Right atrium auricular region (tissue), 2 donors: ENCODE data around the gene WSB1. TPM values are rescaled to one million over a fixed set of nuclear protein-coding genes. Genes with fewer than 3 reads are reported as not detected.

Experiments
- DNase-seq: peaks from one replicate; pipeline ENCODE4 v3.0.0-alpha.2; 2019; ENCODE audit warnings: low spot score
- H3K27ac ChIP-seq, 2 donors: fragments of 200-600 bp; sonication (generic); 1 replicate in 1 of 2; 2 replicates in 1 of 2; pipeline ENCODE4 v1.5.1; 2016 to 2019
- H3K27me3 ChIP-seq, 2 donors: fragments of 200-600 bp; sonication (generic); one replicate each; pipeline versions ENCODE4 v1.5.1 to v1.6.0; 2017 to 2019
- H3K36me3 ChIP-seq: fragments of 200-600 bp; sonication (generic); one replicate; pipeline ENCODE4 v1.5.1; 2016
- H3K4me1 ChIP-seq, 2 donors: fragments of 200-600 bp; sonication (generic); one replicate each; pipeline versions ENCODE4 v1.5.1 to v1.6.0; 2017 to 2019
- H3K4me3 ChIP-seq, 2 donors: fragments of 200-600 bp; sonication (generic); 1 replicate in 1 of 2; 2 replicates in 1 of 2; pipeline ENCODE4 v1.5.1; 2017 to 2019; ENCODE audit warnings: mild to moderate bottlenecking in 1 of 2, moderate library complexity in 1 of 2
- H3K9me3 ChIP-seq, 2 donors: fragments of 200-600 bp; sonication (generic); one replicate each; pipeline ENCODE4 v1.5.1; 2019
- CTCF ChIP-seq, 2 donors: fragments of 200-600 bp; sonication (generic); IDR thresholded peaks; one replicate each; pipeline ENCODE4 v1.5.1; 2019; ENCODE audit warnings: antibody characterized with exemption in 2 of 2
- total RNA-seq, 2 donors: library from RNA; depleted of rRNA; stranded (reverse); fragments of >200 nt; gene quantifications; one replicate each; pipeline ENCODE4 v1.1.0, GENCODE V29; 2016

The WSB1 gene
- total RNA-seq, 2 donors from 2014 or later = 38.0 to 44.7 TPM

- H3K27ac ChIP-seq = peak overlapping the region in 1 of 2 donors; percentile 45
- no peaks in the 10 kb centered on the region for H3K27me3 ChIP-seq
- TF ChIP-seq CTCF (IDR thresholded peaks at IDR 0.05) = no peak
- no peaks in the 10 kb centered on the region for H3K36me3 ChIP-seq
- peaks cover 0 to 21% of the 10 kb centered on the region in 2 donors for H3K4me1 ChIP-seq
- H3K4me3 ChIP-seq = no peak overlapping the region
- DNase-seq = no peak
- no peaks in the 10 kb centered on the region for H3K9me3 ChIP-seq
Observed at GRCh38 chr17:27283060-27283459, 10.9 kb upstream of the WSB1 start.

GRCh38 chr17:27283751-27284150 lies 10.2 kb upstream of the WSB1 start:
- no peaks in the 10 kb centered on the region for H3K36me3 ChIP-seq
- H3K27me3 ChIP-seq = no peaks in the 10 kb centered on the region
- H3K9me3 ChIP-seq = no peaks in the 10 kb centered on the region
- H3K27ac ChIP-seq = no peak overlapping the region
- no peak for TF ChIP-seq CTCF (IDR thresholded peaks at IDR 0.05)
- DNase-seq = no peak
- peaks cover 0 to 21% of the 10 kb centered on the region in 2 donors for H3K4me1 ChIP-seq
- no peak overlapping the region for H3K4me3 ChIP-seq

GRCh38 chr17:27284811-27285415 lies 9.0 kb upstream of the WSB1 start:
- no peaks in the 10 kb centered on the region for H3K36me3 ChIP-seq
- no peaks in the 10 kb centered on the region for H3K27me3 ChIP-seq
- H3K9me3 ChIP-seq = no peaks in the 10 kb centered on the region
- no peak for TF ChIP-seq CTCF (IDR thresholded peaks at IDR 0.05)
- DNase-seq = no peak
- no peak overlapping the region for H3K4me3 ChIP-seq
- H3K27ac ChIP-seq = peak overlapping the region in 1 of 2 donors; percentile 1
- peaks cover 0 to 21% of the 10 kb centered on the region in 2 donors for H3K4me1 ChIP-seq

GRCh38 chr17:27285516-27285915 lies 8.4 kb upstream of the WSB1 start:
- Histone ChIP-seq H3K36me3 (no peaks in the 10 kb centered on the region), H3K4me3 (no peak overlapping the region), H3K4me1 (peaks cover 0 to 21% of the 10 kb centered on the region in 2 donors), H3K27me3 (no peaks in the 10 kb centered on the region), H3K9me3 (no peaks in the 10 kb centered on the region), H3K27ac (no peak overlapping the region)
- TF ChIP-seq CTCF (IDR thresholded peaks at IDR 0.05) = no peak
- no peak for DNase-seq

GRCh38 chr17:27288183-27288582 lies 5.7 kb upstream of the WSB1 start:
- Histone ChIP-seq H3K4me1 (peaks cover 0 to 15% of the 10 kb centered on the region in 2 donors), H3K9me3 (no peaks in the 10 kb centered on the region), H3K4me3 (no peak overlapping the region), H3K27me3 (no peaks in the 10 kb centered on the region), H3K36me3 (no peaks in the 10 kb centered on the region), H3K27ac (no peak overlapping the region)
- no peak for DNase-seq
- TF ChIP-seq CTCF (IDR thresholded peaks at IDR 0.05) = no peak

GRCh38 chr17:27289856-27290255 lies 4.1 kb upstream of the WSB1 start:
- Histone ChIP-seq H3K4me1 (peaks cover 0 to 10% of the 10 kb centered on the region in 2 donors), H3K9me3 (no peaks in the 10 kb centered on the region), H3K36me3 (no peaks in the 10 kb centered on the region), H3K27ac (no peak overlapping the region), H3K4me3 (no peak overlapping the region), H3K27me3 (no peaks in the 10 kb centered on the region)
- no peak for TF ChIP-seq CTCF (IDR thresholded peaks at IDR 0.05)
- no peak for DNase-seq
